ENCODE data around the gene ZNF304. TPM values are rescaled to one million over a fixed set of nuclear protein-coding genes. Genes with fewer than 3 reads are reported as not detected.

The ZNF304 gene
- polyA plus RNA-seq (2013, experiment 1 of 2): 3.4 TPM
- 3.3 TPM for polyA plus RNA-seq (2013, experiment 2 of 2)

DNA sequence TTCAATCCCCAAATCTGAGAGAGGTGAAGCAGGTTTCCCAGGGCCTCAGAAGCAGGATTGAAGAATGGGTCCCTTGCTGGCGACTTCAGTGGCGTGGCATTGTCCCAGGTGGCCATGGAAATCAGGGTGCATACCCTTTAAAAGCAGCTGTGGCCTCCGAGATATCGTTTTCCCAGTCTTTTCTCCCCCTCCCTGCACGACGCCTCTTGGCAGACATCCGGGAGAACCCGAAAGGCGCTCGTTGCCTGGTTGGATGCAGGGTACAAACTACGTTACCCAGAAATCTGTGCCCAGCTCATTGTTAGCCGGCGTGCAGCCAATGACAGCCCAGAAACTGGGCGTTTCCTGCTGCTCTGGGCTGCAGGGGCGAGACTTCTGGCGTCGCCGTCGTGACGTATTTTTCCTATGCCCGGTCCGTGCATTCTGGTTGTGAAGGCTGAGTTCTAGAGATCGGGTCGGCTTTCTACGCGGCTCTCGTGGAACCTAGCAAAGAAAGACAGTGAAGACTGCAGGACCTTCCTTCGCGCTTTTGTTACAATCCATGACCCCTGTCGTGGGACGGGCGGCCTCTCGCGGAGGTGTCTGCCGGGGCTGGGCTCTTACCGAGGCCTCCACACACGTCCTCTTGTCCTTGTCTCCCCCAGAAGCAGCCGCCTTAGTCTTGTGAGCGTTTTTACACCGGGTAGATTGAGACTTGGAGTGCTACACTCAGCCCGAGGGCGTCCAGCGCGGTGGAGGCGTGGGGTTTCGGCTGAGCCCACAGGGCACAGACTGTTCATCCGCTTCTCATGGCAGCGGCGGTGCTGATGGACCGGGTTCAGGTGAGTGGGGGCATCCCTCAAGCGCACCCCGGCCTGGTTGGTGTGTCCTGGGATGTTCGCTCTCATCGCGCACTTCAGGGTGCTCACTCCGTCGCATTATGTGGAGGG, at the start of gene ZNF304:
ZNF304 (plus strand) TSS at position 395 of the 929 bp plus-strand sequence; CDS start at position 789, 394 bp downstream.
- H3K18ac ChIP-seq (ENCODE audit: low read length): peak within 1 kb of the TSS; percentile 3
- no peak within 1 kb of the TSS for H2BK12ac ChIP-seq (ENCODE audit: low read length)
- H3K4ac ChIP-seq (ENCODE audit: low read length): no peak within 1 kb of the TSS
- no peak within 1 kb of the TSS for H2BK120ac ChIP-seq (ENCODE audit: low read depth, low read length)
- no peaks in the 10 kb centered on the region for H3K9me3 ChIP-seq (replicated peaks in 1 of 2; ENCODE audit: control insufficient read depth in 2 of 2, insufficient read depth in 1 of 2, low read depth in 1 of 2, low read length in 2 of 2)
- H2BK5ac ChIP-seq (ENCODE audit: low read length): no peak within 1 kb of the TSS
- peak within 1 kb of the TSS; percentile 97 for H3K4me2 ChIP-seq (ENCODE audit: insufficient read depth, low read length, poor library complexity, severe bottlenecking)
- peaks cover 15 to 38% of the 10 kb centered on the region in 2 donors for H3K36me3 ChIP-seq (replicated peaks in 1 of 2; ENCODE audit: control insufficient read depth in 2 of 2, insufficient read depth in 2 of 2, low read length in 2 of 2)
- peak within 1 kb of the TSS; percentile 19 for H4K8ac ChIP-seq (ENCODE audit: low read depth, low read length)
- H2AFZ ChIP-seq (ENCODE audit: low read length): peak within 1 kb of the TSS; percentile 88
- no peak within 1 kb of the TSS for H3K27ac ChIP-seq (replicated peaks; ENCODE audit: low read length)
- peaks cover 0 to 5% of the 10 kb centered on the region in 2 donors for H3K4me1 ChIP-seq (ENCODE audit: control insufficient read depth in 2 of 2, insufficient read depth in 1 of 2, low read depth in 1 of 2, low read length in 2 of 2)
- H2BK15ac ChIP-seq (ENCODE audit: low read length): no peak within 1 kb of the TSS
- peaks cover 7% of the 10 kb centered on the region for H3K79me1 ChIP-seq (ENCODE audit: low read depth, low read length)
- DNase-seq (ENCODE audit: low spot score): peak; percentile 90
- peak within 1 kb of the TSS; percentile 82 for H2AK5ac ChIP-seq (ENCODE audit: low read depth, low read length)
- peak within 1 kb of the TSS; percentile 38 for H3K23ac ChIP-seq (ENCODE audit: low read depth, low read length, poor library complexity)
- H3K27me3 ChIP-seq (ENCODE audit: control insufficient read depth in 3 of 3, insufficient read depth in 3 of 3, low read depth in 1 of 3, low read length in 3 of 3): no peaks in the 10 kb centered on the region
- H4K91ac ChIP-seq (ENCODE audit: low read depth, low read length, poor library complexity): no peak within 1 kb of the TSS
- no CpG with 5 or more reads among the region's 57 CpGs for WGBS, 2 donors (ENCODE audit: extremely low coverage in 2 of 2, insufficient read length in 2 of 2, insufficient replicate concordance in 1 of 2)
- peak within 1 kb of the TSS; percentile 11 for H3K14ac ChIP-seq (ENCODE audit: low read length)
- peak within 1 kb of the TSS; percentile 97 for H3K9ac ChIP-seq (ENCODE audit: low read depth, low read length, poor library complexity)
- H3K4me3 ChIP-seq (ENCODE audit: low read length in 2 of 2): peak within 1 kb of the TSS; percentile 92 to 93

DNA sequence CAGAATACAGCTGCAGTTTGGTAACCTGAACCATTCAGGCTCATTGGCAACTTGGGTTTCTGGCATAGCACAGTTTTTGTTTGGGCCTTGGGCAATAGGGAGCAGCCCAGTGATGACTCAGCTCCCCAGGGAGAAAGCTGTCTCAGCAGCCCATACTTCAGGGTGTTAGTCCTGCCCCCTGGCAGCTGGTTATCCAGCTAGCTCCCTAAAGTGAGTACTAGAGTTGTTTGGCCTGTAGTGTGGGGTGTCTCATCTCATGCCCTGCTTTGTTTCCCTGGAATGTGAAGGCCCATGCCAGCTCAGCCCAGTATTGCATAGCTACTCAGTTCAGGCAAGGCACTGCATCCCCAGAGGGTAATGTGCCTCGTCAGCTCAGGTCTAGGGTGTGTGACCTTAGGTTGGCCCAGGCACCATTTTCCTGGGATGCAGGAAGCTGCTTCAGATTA, 49.0 kb upstream of the ZNF304 start:
- Histone ChIP-seq H3K23ac (ENCODE audit: low read depth, low read length, poor library complexity) (no peak overlapping the region), H3K14ac (ENCODE audit: low read length) (no peak overlapping the region), H3K79me1 (ENCODE audit: low read depth, low read length) (peaks cover 4% of the 10 kb centered on the region), H3K27me3 (ENCODE audit: control insufficient read depth in 3 of 3, insufficient read depth in 3 of 3, low read depth in 1 of 3, low read length in 3 of 3) (no peaks in the 10 kb centered on the region), H3K9ac (ENCODE audit: low read depth, low read length, poor library complexity) (no peak overlapping the region), H3K9me3 (replicated peaks in 1 of 2; ENCODE audit: control insufficient read depth in 2 of 2, insufficient read depth in 1 of 2, low read depth in 1 of 2, low read length in 2 of 2) (peaks cover 0 to 13% of the 10 kb centered on the region in 2 donors), H3K18ac (ENCODE audit: low read length) (no peak overlapping the region), H2AK5ac (ENCODE audit: low read depth, low read length) (no peak overlapping the region), H2AFZ (ENCODE audit: low read length) (no peak overlapping the region), H2BK5ac (ENCODE audit: low read length) (no peak overlapping the region), H4K91ac (ENCODE audit: low read depth, low read length, poor library complexity) (no peak overlapping the region), H3K27ac (replicated peaks; ENCODE audit: low read length) (no peak overlapping the region), H3K4me3 (ENCODE audit: low read length in 2 of 2) (no peak overlapping the region), H3K4me1 (ENCODE audit: control insufficient read depth in 2 of 2, insufficient read depth in 1 of 2, low read depth in 1 of 2, low read length in 2 of 2) (no peaks in the 10 kb centered on the region), H3K36me3 (replicated peaks in 1 of 2; ENCODE audit: control insufficient read depth in 2 of 2, insufficient read depth in 2 of 2, low read length in 2 of 2) (peaks cover 2 to 73% of the 10 kb centered on the region in 2 donors), H2BK12ac (ENCODE audit: low read length) (no peak overlapping the region), H2BK15ac (ENCODE audit: low read length) (no peak overlapping the region), H2BK120ac (ENCODE audit: low read depth, low read length) (no peak overlapping the region), H3K4ac (ENCODE audit: low read length) (no peak overlapping the region), H3K4me2 (ENCODE audit: insufficient read depth, low read length, poor library complexity, severe bottlenecking) (no peak overlapping the region), H4K8ac (ENCODE audit: low read depth, low read length) (no peak overlapping the region)
- DNase-seq (ENCODE audit: low spot score): no peak
- no CpG with 5 or more reads among the region's 1 CpG for WGBS, 2 donors (ENCODE audit: extremely low coverage in 2 of 2, insufficient read length in 2 of 2, insufficient replicate concordance in 1 of 2)

DNA sequence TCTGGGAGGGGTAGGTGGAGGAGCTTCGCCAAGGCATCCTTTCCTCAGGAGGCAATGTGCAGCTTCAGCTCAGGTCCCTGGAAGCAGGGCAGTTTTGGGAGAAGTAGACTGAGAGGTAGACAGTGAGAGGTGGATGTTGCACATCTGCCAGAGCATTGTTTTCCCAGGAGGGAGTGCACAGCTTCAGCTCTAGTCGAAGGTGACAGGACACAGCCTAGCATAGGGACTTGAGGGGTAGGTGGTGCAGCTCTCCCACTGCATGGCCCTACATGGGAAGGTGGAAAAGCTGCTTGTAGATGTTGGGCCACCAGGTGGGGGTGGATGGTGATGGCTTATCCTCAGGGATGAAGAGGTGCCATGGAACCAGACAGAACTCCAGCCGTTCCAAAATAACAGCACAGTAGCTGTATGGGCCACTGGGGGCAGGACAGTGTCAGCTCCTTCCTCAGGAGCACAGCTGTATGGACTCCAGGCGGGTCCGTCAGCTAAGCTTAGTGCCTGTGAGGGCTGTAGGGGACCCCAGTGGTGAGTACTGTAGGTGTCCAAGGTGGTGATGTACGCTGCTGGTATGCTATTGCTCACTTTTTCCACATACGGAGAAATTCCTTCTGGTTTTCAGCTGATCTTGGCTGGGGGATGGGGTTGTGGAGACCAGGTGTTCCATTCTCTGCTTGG, 48.2 kb upstream of the ZNF304 start:
- no peak overlapping the region for H2BK12ac ChIP-seq (ENCODE audit: low read length)
- H2AK5ac ChIP-seq (ENCODE audit: low read depth, low read length): no peak overlapping the region
- no peak overlapping the region for H4K91ac ChIP-seq (ENCODE audit: low read depth, low read length, poor library complexity)
- H3K4me1 ChIP-seq (ENCODE audit: control insufficient read depth in 2 of 2, insufficient read depth in 1 of 2, low read depth in 1 of 2, low read length in 2 of 2): no peaks in the 10 kb centered on the region
- H3K36me3 ChIP-seq (replicated peaks in 1 of 2; ENCODE audit: control insufficient read depth in 2 of 2, insufficient read depth in 2 of 2, low read length in 2 of 2): peaks cover 2 to 65% of the 10 kb centered on the region in 2 donors
- no CpG with 5 or more reads among the region's 7 CpGs for WGBS, 2 donors (ENCODE audit: extremely low coverage in 2 of 2, insufficient read length in 2 of 2, insufficient replicate concordance in 1 of 2)
- H2BK120ac ChIP-seq (ENCODE audit: low read depth, low read length): no peak overlapping the region
- no peak overlapping the region for H2BK15ac ChIP-seq (ENCODE audit: low read length)
- peak overlapping the region in 1 of 2 donors; percentile 44 for H3K4me3 ChIP-seq (ENCODE audit: low read length in 2 of 2)
- no peaks in the 10 kb centered on the region for H3K27me3 ChIP-seq (ENCODE audit: control insufficient read depth in 3 of 3, insufficient read depth in 3 of 3, low read depth in 1 of 3, low read length in 3 of 3)
- no peak overlapping the region for H3K27ac ChIP-seq (replicated peaks; ENCODE audit: low read length)
- peaks cover 0 to 13% of the 10 kb centered on the region in 2 donors for H3K9me3 ChIP-seq (replicated peaks in 1 of 2; ENCODE audit: control insufficient read depth in 2 of 2, insufficient read depth in 1 of 2, low read depth in 1 of 2, low read length in 2 of 2)
- H4K8ac ChIP-seq (ENCODE audit: low read depth, low read length): no peak overlapping the region
- no peak overlapping the region for H2BK5ac ChIP-seq (ENCODE audit: low read length)
- DNase-seq (ENCODE audit: low spot score): no peak
- no peak overlapping the region for H3K14ac ChIP-seq (ENCODE audit: low read length)
- H3K9ac ChIP-seq (ENCODE audit: low read depth, low read length, poor library complexity): no peak overlapping the region
- H3K23ac ChIP-seq (ENCODE audit: low read depth, low read length, poor library complexity): no peak overlapping the region
- H3K18ac ChIP-seq (ENCODE audit: low read length): no peak overlapping the region
- no peak overlapping the region for H3K4ac ChIP-seq (ENCODE audit: low read length)
- H3K4me2 ChIP-seq (ENCODE audit: insufficient read depth, low read length, poor library complexity, severe bottlenecking): no peak overlapping the region
- no peak overlapping the region for H2AFZ ChIP-seq (ENCODE audit: low read length)
- H3K79me1 ChIP-seq (ENCODE audit: low read depth, low read length): peaks cover 4% of the 10 kb centered on the region

DNA sequence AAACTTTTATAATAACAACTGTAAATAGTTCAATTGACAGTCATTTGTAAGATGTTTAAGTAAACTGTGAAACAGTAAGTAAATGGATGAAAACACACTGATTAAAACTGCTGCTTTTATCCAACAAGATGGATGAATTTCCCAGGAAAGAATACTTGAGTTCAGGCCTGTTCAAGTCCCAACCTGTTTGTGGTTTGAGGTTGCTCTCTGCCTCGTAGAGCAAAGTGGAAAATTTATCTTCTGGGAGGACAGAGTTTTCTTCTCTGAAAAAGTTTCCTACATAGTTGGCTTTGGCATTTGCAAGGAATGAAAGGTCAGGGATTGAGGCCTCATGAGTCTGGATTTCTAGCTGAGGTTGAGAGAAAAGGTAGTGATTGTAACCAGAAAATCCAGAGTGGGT, 46.0 kb upstream of the ZNF304 start:
- Histone ChIP-seq H2AFZ (ENCODE audit: low read length) (no peak overlapping the region), H4K8ac (ENCODE audit: low read depth, low read length) (no peak overlapping the region), H3K9me3 (replicated peaks in 1 of 2; ENCODE audit: control insufficient read depth in 2 of 2, insufficient read depth in 1 of 2, low read depth in 1 of 2, low read length in 2 of 2) (peaks cover 0 to 1% of the 10 kb centered on the region in 2 donors), H3K36me3 (replicated peaks in 1 of 2; ENCODE audit: control insufficient read depth in 2 of 2, insufficient read depth in 2 of 2, low read length in 2 of 2) (peaks cover 2 to 44% of the 10 kb centered on the region in 2 donors), H3K27ac (replicated peaks; ENCODE audit: low read length) (no peak overlapping the region), H2BK120ac (ENCODE audit: low read depth, low read length) (no peak overlapping the region), H3K4me1 (ENCODE audit: control insufficient read depth in 2 of 2, insufficient read depth in 1 of 2, low read depth in 1 of 2, low read length in 2 of 2) (no peaks in the 10 kb centered on the region), H2AK5ac (ENCODE audit: low read depth, low read length) (no peak overlapping the region), H3K9ac (ENCODE audit: low read depth, low read length, poor library complexity) (no peak overlapping the region), H3K27me3 (ENCODE audit: control insufficient read depth in 3 of 3, insufficient read depth in 3 of 3, low read depth in 1 of 3, low read length in 3 of 3) (no peaks in the 10 kb centered on the region), H3K14ac (ENCODE audit: low read length) (no peak overlapping the region), H2BK5ac (ENCODE audit: low read length) (no peak overlapping the region), H3K4me3 (ENCODE audit: low read length in 2 of 2) (no peak overlapping the region), H3K18ac (ENCODE audit: low read length) (no peak overlapping the region), H2BK15ac (ENCODE audit: low read length) (no peak overlapping the region), H2BK12ac (ENCODE audit: low read length) (no peak overlapping the region), H3K4me2 (ENCODE audit: insufficient read depth, low read length, poor library complexity, severe bottlenecking) (no peak overlapping the region), H3K79me1 (ENCODE audit: low read depth, low read length) (peaks cover 4% of the 10 kb centered on the region), H4K91ac (ENCODE audit: low read depth, low read length, poor library complexity) (no peak overlapping the region), H3K23ac (ENCODE audit: low read depth, low read length, poor library complexity) (no peak overlapping the region), H3K4ac (ENCODE audit: low read length) (no peak overlapping the region)
- no CpG with 5 or more reads among the region's 1 CpG for WGBS, 2 donors (ENCODE audit: extremely low coverage in 2 of 2, insufficient read length in 2 of 2, insufficient replicate concordance in 1 of 2)
- DNase-seq (ENCODE audit: low spot score): no peak
